HCT116 (cell line): ENCODE measurements around the gene RAB38. TPM values are rescaled to one million over a fixed set of nuclear protein-coding genes. Genes with fewer than 3 reads are reported as not detected.

ENCODE experiments used
- ATAC-seq: fragments of 200-7000 bp; cut with Tn5 transposase; 2 replicates; pipeline ENCODE4 v1.9.1; 2020; ENCODE audit warnings: mild to moderate bottlenecking, moderate library complexity
- BruUV-seq: library from RNA; stranded (reverse); fragments of 400-500 nt; replicated peaks from 2 replicates; lab custom pipeline; 2021; lab: Mats Ljungman, UMichigan
- CTCF ChIA-PET: fragments of 300-600 bp; sonication (Branson Sonifier 250); formaldehyde crosslinking; loops from one replicate; lab custom pipeline; 2021; ENCODE audit warnings: antibody characterized with exemption; lab: Charles Lee
- POLR2A ChIA-PET: fragments of 300-600, 350-600 bp; sonication (Branson Sonifier 250); formaldehyde crosslinking; loops from one replicate; lab custom pipeline; 2021; ENCODE audit warnings: antibody characterized with exemption; lab: Charles Lee
- RAD21 ChIA-PET, 2 experiments: fragments of 300-600 bp; sonication (Branson Sonifier 250); formaldehyde crosslinking; loops; one replicate each; lab custom pipeline; 2023; ENCODE audit warnings: low total read pairs in 2 of 2; ENCODE audit not compliant: uncharacterized antibody in 2 of 2, unreplicated experiment in 2 of 2, low non-redundant PET in 1 of 2; lab: Charles Lee
- DNase-seq: peaks from one replicate; pipeline ENCODE4 v3.0.0-alpha.2; 2010; ENCODE audit warnings: low read depth, low spot score
- H2AFZ ChIP-seq: fragments of 200-600 bp; shearing (Covaris generic), sonication (generic); 2 replicates; pipeline ENCODE4 v1.6.1; 2017; ENCODE audit warnings: low read depth, mixed run types, mixed read lengths, antibody characterized with exemption, low read length; ENCODE audit not compliant: poor library complexity, severe bottlenecking
- H3K27ac ChIP-seq: 2 replicates; pipeline ENCODE4 v1.5.1; 2012; ENCODE audit warnings: low read depth, low read length
- H3K27me3 ChIP-seq: fragments of 200-600 bp; sonication (generic); 2 replicates; pipeline ENCODE4 v1.6.1; 2016; ENCODE audit warnings: mixed run types, low read length, mixed read lengths; ENCODE audit not compliant: insufficient read depth
- H3K36me3 ChIP-seq, 2 experiments: fragments of 200-500 bp in 1 of 2; fragments of 200-600 bp in 1 of 2; sonication (Bioruptor generic) in 1 of 2; sonication (generic) in 1 of 2; 2 replicates each; pipeline versions ENCODE4 v1.5.1 to v1.6.1; 2014 to 2016; ENCODE audit warnings: low read length in 2 of 2, inconsistent platforms in 1 of 2, mixed read lengths in 1 of 2, mixed run types in 1 of 2; ENCODE audit not compliant: insufficient read depth in 2 of 2, control insufficient read depth in 1 of 2
- H3K4me1 ChIP-seq, 2 experiments: fragments of 200-600 bp in 1 of 2; sonication (generic) in 1 of 2; 2 replicates each; pipeline versions ENCODE4 v1.5.1 to v1.6.1; 2012 to 2017; ENCODE audit warnings: low read length in 2 of 2, inconsistent platforms in 1 of 2, mild to moderate bottlenecking in 1 of 2, mixed read lengths in 1 of 2, mixed run types in 1 of 2, moderate library complexity in 1 of 2; ENCODE audit not compliant: insufficient read depth in 2 of 2, control insufficient read depth in 1 of 2
- H3K4me2 ChIP-seq: fragments of 200-600 bp; sonication (generic); 2 replicates; pipeline ENCODE4 v1.6.1; 2017; ENCODE audit warnings: mixed run types, low read length, mixed read lengths
- H3K4me3 ChIP-seq, 2 experiments: fragments of 200-600 bp in 1 of 2; sonication (generic) in 1 of 2; replicated peaks in 1 of 2; 2 replicates each; pipeline ENCODE4 v1.5.1; 2011 to 2016; ENCODE audit warnings: low read length in 2 of 2, control low read depth in 1 of 2, low read depth in 1 of 2, mild to moderate bottlenecking in 1 of 2, mixed read lengths in 1 of 2, mixed run types in 1 of 2
- H3K79me2 ChIP-seq: fragments of 200-600 bp; sonication (generic); 2 replicates; pipeline ENCODE4 v1.6.1; 2017; ENCODE audit warnings: mild to moderate bottlenecking, mixed run types, low read length, moderate library complexity, mixed read lengths; ENCODE audit not compliant: insufficient read depth
- H3K9ac ChIP-seq: fragments of 200-600 bp; sonication (generic); 2 replicates; pipeline ENCODE4 v1.6.1; 2016; ENCODE audit warnings: low read length, mixed read lengths
- H3K9me2 ChIP-seq: fragments of 200-600 bp; sonication (generic), shearing (Covaris generic); 2 replicates; pipeline ENCODE4 v1.6.1; 2017; ENCODE audit warnings: mixed run types, mild to moderate bottlenecking, moderate library complexity; ENCODE audit not compliant: insufficient read depth
- H3K9me3 ChIP-seq, 2 experiments: fragments of 200-500 bp in 1 of 2; fragments of 200-600 bp in 1 of 2; sonication (Bioruptor generic) in 1 of 2; sonication (generic) in 1 of 2; 2 replicates each; pipeline ENCODE4 v1.6.1; 2014 to 2017; ENCODE audit warnings: low read length in 2 of 2, mixed read lengths in 2 of 2, inconsistent platforms in 1 of 2, low read depth in 1 of 2, mild to moderate bottlenecking in 1 of 2, mixed run types in 1 of 2, moderate library complexity in 1 of 2; ENCODE audit not compliant: control insufficient read depth in 1 of 2, insufficient read depth in 1 of 2
- H4K20me1 ChIP-seq: fragments of 200-600 bp; sonication (generic), shearing (Covaris generic); 2 replicates; pipeline ENCODE4 v1.6.1; 2017; ENCODE audit warnings: mixed run types, mild to moderate bottlenecking, moderate library complexity; ENCODE audit not compliant: insufficient read depth
- CBX3 ChIP-seq: IDR thresholded peaks from 2 replicates; pipeline ENCODE4 v1.6.1; 2012; ENCODE audit warnings: low read depth
- CTCF ChIP-seq, 3 experiments: fragments of 200-600 bp in 1 of 3; sonication (generic) in 1 of 3; IDR thresholded peaks in 2 of 3; conservative IDR thresholded peaks in 1 of 3; 2 replicates each; pipeline ENCODE4 v1.5.1; 2012 to 2017; ENCODE audit warnings: low read depth in 2 of 3, low read length in 2 of 3, antibody characterized with exemption in 1 of 3, borderline replicate concordance in 1 of 3, control low read depth in 1 of 3, mild to moderate bottlenecking in 1 of 3, mixed read lengths in 1 of 3, mixed run types in 1 of 3, moderate library complexity in 1 of 3; ENCODE audit not compliant: insufficient read depth in 1 of 3
- EGR1 ChIP-seq: IDR thresholded peaks from 2 replicates; pipeline ENCODE4 v1.6.1; 2012; ENCODE audit warnings: low read depth
- FOSL1 ChIP-seq: IDR thresholded peaks from 2 replicates; pipeline ENCODE4 v1.6.1; 2012; ENCODE audit warnings: low read depth
- POLR2AphosphoS5 ChIP-seq: IDR thresholded peaks from 2 replicates; pipeline ENCODE4 v1.6.1; 2011; ENCODE audit warnings: mild to moderate bottlenecking, low read depth, low read length, moderate library complexity
- RAD21 ChIP-seq: IDR thresholded peaks from 2 replicates; pipeline ENCODE4 v1.6.1; 2012; ENCODE audit warnings: low read depth, mild to moderate bottlenecking
- SRF ChIP-seq: IDR thresholded peaks from 2 replicates; pipeline ENCODE4 v1.6.1; 2012; ENCODE audit warnings: low read depth
- YY1 ChIP-seq: IDR thresholded peaks from 2 replicates; pipeline ENCODE4 v1.6.1; 2011; ENCODE audit warnings: low read length, low read depth, moderate library complexity, mild to moderate bottlenecking; ENCODE audit not compliant: insufficient replicate concordance; ENCODE audit errors: extremely low read depth
- intact Hi-C: fragments of 100-400 bp; cut with micrococcal nuclease; formaldehyde crosslinking; loops from 2 replicates; pipeline ENCODE4 v1.10.0; 2022
- total RNA-seq: library from RNA; stranded (reverse); gene quantifications from one replicate; pipeline ENCODE4 v1.2.1, GENCODE V29; 2021; ENCODE audit not compliant: unreplicated experiment

The RAB38 gene
- total RNA-seq, 1 experiment from 2014 or later, result 15.1 TPM

- no peaks in the 10 kb centered on the region for H3K27me3 ChIP-seq
- H3K4me3 ChIP-seq, result no peak overlapping the region
- ATAC-seq (no peak), DNase-seq (no peak)
- H3K9me2 ChIP-seq, result no peaks in the 10 kb centered on the region
- intact Hi-C loops, result loop anchor here (5.0 kb wide), 2 partner anchors 752 to 783 kb away; no protein-coding TSS in a partner anchor
- no peak overlapping the region; the same call in 1 of the 2 replicates for H3K4me2 ChIP-seq
- no peak for TF ChIP-seq EGR1
- 0 out of 2 replicates have a peak, but pooled peaks have one; percentile 7 for TF ChIP-seq FOSL1
- TF ChIP-seq, all 23 proteins: peak for 1
- Histone ChIP-seq H2AFZ (no peak overlapping the region), H3K79me2 (no peaks in the 10 kb centered on the region), H3K4me1 (peaks cover 0 to 10% of the 10 kb centered on the region in 2 experiments; a peak in 2 of 4 replicates), H3K27ac (no peak overlapping the region), H3K36me3 (no peaks in the 10 kb centered on the region), H3K9me3 (no peaks in the 10 kb centered on the region), H4K20me1 (no peaks in the 10 kb centered on the region), H3K9ac (no peak overlapping the region)
- RAD21 ChIA-PET, result no interaction called here
- POLR2A ChIA-PET, result interaction anchor here (0.6 kb wide), 1 partner anchor 65 kb away, joined by 3 read pairs; no protein-coding TSS in a partner anchor
- no TSS peak for BruUV-seq
- CTCF ChIA-PET, result interaction anchor here (1.4 to 1.9 kb wide), 3 partner anchors 177 to 451 kb away, joined by 3 to 8 read pairs (median 4); no protein-coding TSS in a partner anchor
Measured at GRCh38 chr11:88104408-88104807, 70.8 kb downstream of the RAB38 start.

- H3K9me2 ChIP-seq, result no peaks in the 10 kb centered on the region
- no peaks in the 10 kb centered on the region for H3K9me3 ChIP-seq
- no peaks in the 10 kb centered on the region for H4K20me1 ChIP-seq
- no TSS peak for BruUV-seq
- H3K36me3 ChIP-seq, result no peaks in the 10 kb centered on the region
- no peaks in the 10 kb centered on the region for H3K27me3 ChIP-seq
- no peak overlapping the region for H3K27ac ChIP-seq
- peaks cover 0 to 10% of the 10 kb centered on the region in 2 experiments; a peak in 2 of 4 replicates for H3K4me1 ChIP-seq
- no peak overlapping the region for H2AFZ ChIP-seq
- POLR2A ChIA-PET, result interaction anchor here (0.6 kb wide), 1 partner anchor 65 kb away, joined by 3 read pairs; no protein-coding TSS in a partner anchor
- intact Hi-C loops, result loop anchor here (1.0 to 5.0 kb wide), 4 partner anchors 177 to 784 kb away; no protein-coding TSS in a partner anchor
- peak; percentile 68; the same call in 1 of the 2 replicates for TF ChIP-seq CBX3
- TF ChIP-seq SRF, result no peak
- TF ChIP-seq EGR1, result no peak
- peak; percentile 92 to 97 (median 93) for TF ChIP-seq CTCF (IDR thresholded peaks at IDR 0.05 in 2 of 3, conservative IDR thresholded peaks at IDR 0.05 in 1 of 3; ENCODE audit: borderline replicate concordance in 1 of 3, insufficient read depth in 1 of 3, low read depth in 2 of 3, low read length in 2 of 3)
- TF ChIP-seq YY1, result peak; percentile 42
- peak; percentile 74 for TF ChIP-seq RAD21
- peak; percentile 19; the same call in 1 of the 2 replicates for TF ChIP-seq POLR2AphosphoS5
- CTCF ChIA-PET, result interaction anchor here (1.0 to 1.9 kb wide), 4 partner anchors 178 to 451 kb away, joined by 3 to 8 read pairs (median 4); no protein-coding TSS in a partner anchor
- RAD21 ChIA-PET, result interaction anchor here in 1 of 2 experiments (1.0 kb wide), 1 partner anchor 440 kb away, joined by 4 read pairs; no protein-coding TSS in a partner anchor
- H3K4me2 ChIP-seq, result no peak overlapping the region
- ATAC-seq (peak; percentile 98), DNase-seq (peak; percentile 85)
- H3K9ac ChIP-seq, result no peak overlapping the region
- H3K79me2 ChIP-seq, result no peaks in the 10 kb centered on the region
- H3K4me3 ChIP-seq, result no peak overlapping the region
Measured at GRCh38 chr11:88103337-88104206, 71.7 kb downstream of the RAB38 start.
